ENCODE data around the gene KIF2A.
A peak's percentile ranks its signal among the peaks of the same experiment; 100 is the strongest.

The KIF2A gene

DNA sequence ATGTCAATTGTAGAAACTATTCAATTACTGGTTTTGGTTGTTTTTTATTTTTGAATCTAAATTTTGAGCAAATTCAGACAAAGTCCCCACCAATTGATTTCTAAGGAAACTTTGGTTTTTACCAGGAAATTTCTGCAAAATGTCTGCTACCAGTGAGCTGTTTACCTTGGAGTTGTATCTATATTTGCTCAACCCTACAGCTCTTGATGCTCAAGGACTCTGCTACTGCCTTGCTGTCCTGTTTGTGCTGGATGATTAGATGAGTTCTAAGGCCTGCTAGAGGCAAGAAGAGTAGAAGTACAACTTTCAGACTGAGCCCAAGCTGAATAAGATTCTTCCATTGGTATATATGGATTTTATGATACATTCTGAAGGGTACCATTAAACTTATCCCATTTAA, 42.6 kb upstream of the KIF2A start:
- DNase-seq (ENCODE audit: low spot score): no peak
- ATAC-seq (ENCODE audit: low read depth): no peak

DNA sequence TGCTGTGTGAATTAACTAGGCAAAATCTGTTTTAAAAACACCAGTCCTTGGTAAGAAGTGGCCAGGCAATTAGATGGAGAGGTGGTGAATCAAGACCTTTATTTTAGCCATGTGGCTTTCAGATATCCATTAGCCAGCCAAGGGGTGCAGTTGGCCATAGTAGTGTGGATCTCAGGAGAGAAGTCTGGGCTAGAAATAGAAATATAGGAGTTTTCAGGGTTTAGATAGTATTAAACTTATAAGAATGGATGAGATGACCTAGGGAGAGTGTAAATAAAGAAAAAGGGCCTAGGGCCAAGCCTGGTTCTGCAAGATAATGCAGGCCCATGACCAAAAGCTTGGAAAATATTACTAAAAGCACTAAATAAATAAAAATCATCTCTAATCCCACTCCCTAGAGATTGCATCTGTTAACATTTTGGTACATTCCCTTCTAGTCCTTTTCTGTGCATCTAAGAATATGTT, 40.3 kb upstream of the KIF2A start:
- peaks cover 12% of the 10 kb centered on the region for H3K4me1 ChIP-seq (ENCODE audit: insufficient read depth, poor library complexity, severe bottlenecking)
- no peak for ATAC-seq (ENCODE audit: low read depth)

More for the DNA sequence above, 42.6 kb upstream of the KIF2A start:
- Histone ChIP-seq H3K27ac (ENCODE audit: poor library complexity, severe bottlenecking) (no peak overlapping the region), H3K27me3 (ENCODE audit: insufficient read depth, poor library complexity, severe bottlenecking) (no peaks in the 10 kb centered on the region), H3K4me1 (ENCODE audit: insufficient read depth, poor library complexity, severe bottlenecking) (peaks cover 9% of the 10 kb centered on the region), H3K9me3 (ENCODE audit: severe bottlenecking) (no peaks in the 10 kb centered on the region), H3K4me3 (ENCODE audit: severe bottlenecking) (no peak overlapping the region), H3K36me3 (ENCODE audit: low read depth) (no peaks in the 10 kb centered on the region)
- TF ChIP-seq, protein P1, sequence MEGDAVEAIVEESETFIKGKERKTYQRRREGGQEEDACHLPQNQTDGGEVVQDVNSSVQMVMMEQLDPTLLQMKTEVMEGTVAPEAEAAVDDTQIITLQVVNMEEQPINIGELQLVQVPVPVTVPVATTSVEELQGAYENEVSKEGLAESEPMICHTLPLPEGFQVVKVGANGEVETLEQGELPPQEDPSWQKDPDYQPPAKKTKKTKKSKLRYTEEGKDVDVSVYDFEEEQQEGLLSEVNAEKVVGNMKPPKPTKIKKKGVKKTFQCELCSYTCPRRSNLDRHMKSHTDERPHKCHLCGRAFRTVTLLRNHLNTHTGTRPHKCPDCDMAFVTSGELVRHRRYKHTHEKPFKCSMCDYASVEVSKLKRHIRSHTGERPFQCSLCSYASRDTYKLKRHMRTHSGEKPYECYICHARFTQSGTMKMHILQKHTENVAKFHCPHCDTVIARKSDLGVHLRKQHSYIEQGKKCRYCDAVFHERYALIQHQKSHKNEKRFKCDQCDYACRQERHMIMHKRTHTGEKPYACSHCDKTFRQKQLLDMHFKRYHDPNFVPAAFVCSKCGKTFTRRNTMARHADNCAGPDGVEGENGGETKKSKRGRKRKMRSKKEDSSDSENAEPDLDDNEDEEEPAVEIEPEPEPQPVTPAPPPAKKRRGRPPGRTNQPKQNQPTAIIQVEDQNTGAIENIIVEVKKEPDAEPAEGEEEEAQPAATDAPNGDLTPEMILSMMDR (IDR thresholded peaks at IDR 0.05; ENCODE audit: poor library complexity, severe bottlenecking): no peak

GRCh38 chr5:62266573-62266972, 39.4 kb upstream of the KIF2A start:
- H3K27me3 ChIP-seq (ENCODE audit: insufficient read depth, poor library complexity, severe bottlenecking): no peaks in the 10 kb centered on the region
- ATAC-seq (ENCODE audit: low read depth) (no peak), DNase-seq (ENCODE audit: low spot score) (no peak)
- peaks cover 12% of the 10 kb centered on the region for H3K4me1 ChIP-seq (ENCODE audit: insufficient read depth, poor library complexity, severe bottlenecking)
- TF ChIP-seq, protein P1 (IDR thresholded peaks at IDR 0.05; ENCODE audit: poor library complexity, severe bottlenecking): no peak
- no peaks in the 10 kb centered on the region for H3K36me3 ChIP-seq (ENCODE audit: low read depth)
- no peaks in the 10 kb centered on the region for H3K9me3 ChIP-seq (ENCODE audit: severe bottlenecking)
- H3K4me3 ChIP-seq (ENCODE audit: severe bottlenecking): no peak overlapping the region
- no peak overlapping the region for H3K27ac ChIP-seq (ENCODE audit: poor library complexity, severe bottlenecking)

More for the DNA sequence above, 40.3 kb upstream of the KIF2A start:
- Histone ChIP-seq H3K36me3 (ENCODE audit: low read depth) (no peaks in the 10 kb centered on the region), H3K27ac (ENCODE audit: poor library complexity, severe bottlenecking) (no peak overlapping the region), H3K4me3 (ENCODE audit: severe bottlenecking) (no peak overlapping the region), H3K27me3 (ENCODE audit: insufficient read depth, poor library complexity, severe bottlenecking) (no peaks in the 10 kb centered on the region), H3K9me3 (ENCODE audit: severe bottlenecking) (no peaks in the 10 kb centered on the region)
- TF ChIP-seq, protein P1 (IDR thresholded peaks at IDR 0.05; ENCODE audit: poor library complexity, severe bottlenecking): no peak
- DNase-seq (ENCODE audit: low spot score): no peak

GRCh38 chr5:62268234-62268633, 37.8 kb upstream of the KIF2A start:
- no peaks in the 10 kb centered on the region for H3K36me3 ChIP-seq (ENCODE audit: low read depth)
- no peak overlapping the region for H3K4me3 ChIP-seq (ENCODE audit: severe bottlenecking)
- DNase-seq (ENCODE audit: low spot score): peak; percentile 74
- no peak overlapping the region for H3K27ac ChIP-seq (ENCODE audit: poor library complexity, severe bottlenecking)
- peak; percentile 98 for ATAC-seq (ENCODE audit: low read depth)
- TF ChIP-seq, protein P1 (IDR thresholded peaks at IDR 0.05; ENCODE audit: poor library complexity, severe bottlenecking): no peak
- H3K9me3 ChIP-seq (ENCODE audit: severe bottlenecking): no peaks in the 10 kb centered on the region
- peaks cover 12% of the 10 kb centered on the region for H3K4me1 ChIP-seq (ENCODE audit: insufficient read depth, poor library complexity, severe bottlenecking)
- no peaks in the 10 kb centered on the region for H3K27me3 ChIP-seq (ENCODE audit: insufficient read depth, poor library complexity, severe bottlenecking)

DNA sequence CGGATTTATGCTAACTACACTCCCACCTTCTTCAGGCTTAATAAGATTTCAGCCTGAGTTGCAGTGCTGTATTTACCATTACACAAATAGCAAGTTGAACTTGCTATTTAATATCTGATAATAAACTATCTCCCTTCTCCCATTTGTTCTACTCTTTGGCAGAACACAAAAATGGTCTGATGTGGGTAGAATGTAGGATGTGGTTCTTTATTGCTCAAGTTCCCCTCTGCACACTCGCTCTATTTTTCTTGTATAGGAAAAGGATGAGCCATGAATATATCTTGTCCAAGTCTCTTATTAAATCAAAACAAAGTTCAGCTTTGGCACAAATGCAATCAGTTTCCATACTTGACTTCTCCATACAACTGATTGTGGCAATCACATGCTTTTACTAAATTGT, 37.2 kb upstream of the KIF2A start:
- Histone ChIP-seq H3K27ac (ENCODE audit: poor library complexity, severe bottlenecking) (no peak overlapping the region), H3K4me1 (ENCODE audit: insufficient read depth, poor library complexity, severe bottlenecking) (peaks cover 12% of the 10 kb centered on the region), H3K4me3 (ENCODE audit: severe bottlenecking) (no peak overlapping the region), H3K36me3 (ENCODE audit: low read depth) (no peaks in the 10 kb centered on the region), H3K27me3 (ENCODE audit: insufficient read depth, poor library complexity, severe bottlenecking) (no peaks in the 10 kb centered on the region), H3K9me3 (ENCODE audit: severe bottlenecking) (no peaks in the 10 kb centered on the region)
- DNase-seq (ENCODE audit: low spot score): no peak
- ATAC-seq (ENCODE audit: low read depth): no peak
- TF ChIP-seq, protein P1 (IDR thresholded peaks at IDR 0.05; ENCODE audit: poor library complexity, severe bottlenecking): no peak

Measured in RWPE2 (cell line).